Vagina (tissue), 2 donors: ENCODE data around the gene CLRN3. TPM values are rescaled to one million over a fixed set of nuclear protein-coding genes. Genes with fewer than 3 reads are reported as not detected.

ENCODE experiments used
- DNase-seq, 2 donors: peaks; one replicate each; pipeline ENCODE4 v3.0.0-alpha.2; 2017; ENCODE audit errors: extremely low spot score in 2 of 2
- H3K27ac ChIP-seq: fragments of 200-600 bp; sonication (generic); one replicate; pipeline ENCODE4 v1.5.1; 2019
- H3K27me3 ChIP-seq: fragments of 200-600 bp; sonication (generic); one replicate; pipeline ENCODE4 v1.5.1; 2019
- H3K36me3 ChIP-seq, 2 donors: fragments of 200-600 bp; sonication (generic); one replicate each; pipeline ENCODE4 v1.5.1; 2017 to 2019
- H3K4me1 ChIP-seq: fragments of 200-600 bp; sonication (generic); one replicate; pipeline ENCODE4 v1.5.1; 2019
- H3K4me3 ChIP-seq, 2 donors: fragments of 200-600 bp; sonication (generic); 1 replicate in 1 of 2; 2 replicates in 1 of 2; pipeline ENCODE4 v1.5.1; 2016 to 2019
- H3K9me3 ChIP-seq: fragments of 200-600 bp; sonication (generic); one replicate; pipeline ENCODE4 v1.5.1; 2019
- CTCF ChIP-seq, 3 experiments: fragments of 450-650 bp in 2 of 3; fragments of 200-600 bp in 1 of 3; sonication (generic) in 1 of 3; IDR thresholded peaks; one replicate each; pipeline ENCODE4 v1.5.1; 2017 to 2019; ENCODE audit warnings: antibody characterized with exemption in 3 of 3, mild to moderate bottlenecking in 2 of 3, moderate library complexity in 2 of 3
- POLR2A ChIP-seq, 2 donors: fragments of 450-650 bp; IDR thresholded peaks; one replicate each; pipeline ENCODE4 v1.6.1; 2017; ENCODE audit warnings: antibody characterized with exemption in 2 of 2, mild to moderate bottlenecking in 2 of 2, moderate library complexity in 2 of 2
- POLR2AphosphoS5 ChIP-seq, 2 donors: sonication (generic); formaldehyde crosslinking; IDR thresholded peaks; one replicate each; pipeline ENCODE4 v1.9.0; 2017; ENCODE audit warnings: antibody characterized with exemption in 2 of 2, mild to moderate bottlenecking in 2 of 2, low read depth in 1 of 2; ENCODE audit not compliant: insufficient read depth in 1 of 2
- intact Hi-C: fragments of 100-400 bp; cut with DNase I; formaldehyde crosslinking; loops from one replicate; pipeline ENCODE4 v1.15.1; 2023
- total RNA-seq: library from RNA; depleted of rRNA; stranded (reverse); fragments of >200 nt; gene quantifications from one replicate; pipeline ENCODE4 v1.2.3, GENCODE V29; 2016

CLRN3 gene
- total RNA-seq, 1 donor from 2014 or later = not detected

- Histone ChIP-seq H3K36me3 (no peaks in the 10 kb centered on the region), H3K27me3 (no peaks in the 10 kb centered on the region), H3K4me1 (no peaks in the 10 kb centered on the region), H3K4me3 (no peak overlapping the region), H3K9me3 (no peaks in the 10 kb centered on the region), H3K27ac (no peak overlapping the region)
- no peak for DNase-seq
- TF ChIP-seq POLR2AphosphoS5 (IDR thresholded peaks at IDR 0.05; ENCODE audit: insufficient read depth in 1 of 2, low read depth in 1 of 2) (no peak), POLR2A (IDR thresholded peaks at IDR 0.05) (no peak), CTCF (IDR thresholded peaks at IDR 0.05) (no peak)
- intact Hi-C loops = no loop called here
Observed at GRCh38 chr10:127852456-127852855, 40.3 kb downstream of the CLRN3 start.

GRCh38 chr10:127851661-127852194 is 41.0 kb downstream of the CLRN3 start:
- Histone ChIP-seq H3K4me1 (no peaks in the 10 kb centered on the region), H3K36me3 (no peaks in the 10 kb centered on the region), H3K27me3 (no peaks in the 10 kb centered on the region), H3K4me3 (no peak overlapping the region), H3K27ac (no peak overlapping the region), H3K9me3 (no peaks in the 10 kb centered on the region)
- DNase-seq = no peak
- TF ChIP-seq CTCF (IDR thresholded peaks at IDR 0.05) (no peak), POLR2AphosphoS5 (IDR thresholded peaks at IDR 0.05; ENCODE audit: insufficient read depth in 1 of 2, low read depth in 1 of 2) (no peak), POLR2A (IDR thresholded peaks at IDR 0.05) (no peak)
- intact Hi-C loops = no loop called here

GRCh38 chr10:127850944-127851343 is 41.8 kb downstream of the CLRN3 start:
- DNase-seq = no peak
- TF ChIP-seq POLR2A (IDR thresholded peaks at IDR 0.05) (no peak), CTCF (IDR thresholded peaks at IDR 0.05) (no peak), POLR2AphosphoS5 (IDR thresholded peaks at IDR 0.05; ENCODE audit: insufficient read depth in 1 of 2, low read depth in 1 of 2) (no peak)
- Histone ChIP-seq H3K9me3 (no peaks in the 10 kb centered on the region), H3K4me3 (no peak overlapping the region), H3K27me3 (no peaks in the 10 kb centered on the region), H3K36me3 (no peaks in the 10 kb centered on the region), H3K27ac (no peak overlapping the region), H3K4me1 (no peaks in the 10 kb centered on the region)
- intact Hi-C loops = no loop called here

GRCh38 chr10:127849921-127850320 is 42.8 kb downstream of the CLRN3 start:
- no peaks in the 10 kb centered on the region for H3K4me1 ChIP-seq
- TF ChIP-seq POLR2A (IDR thresholded peaks at IDR 0.05) = no peak
- no peaks in the 10 kb centered on the region for H3K9me3 ChIP-seq
- intact Hi-C loops = no loop called here
- no peaks in the 10 kb centered on the region for H3K27me3 ChIP-seq
- H3K27ac ChIP-seq = no peak overlapping the region
- H3K4me3 ChIP-seq = no peak overlapping the region
- H3K36me3 ChIP-seq = no peaks in the 10 kb centered on the region
- DNase-seq = no peak

- intact Hi-C loops = no loop called here
- no peaks in the 10 kb centered on the region for H3K27me3 ChIP-seq
- TF ChIP-seq CTCF (IDR thresholded peaks at IDR 0.05) (no peak), POLR2AphosphoS5 (IDR thresholded peaks at IDR 0.05; ENCODE audit: insufficient read depth in 1 of 2, low read depth in 1 of 2) (no peak), POLR2A (IDR thresholded peaks at IDR 0.05) (no peak)
- H3K4me3 ChIP-seq = no peak overlapping the region
- no peaks in the 10 kb centered on the region for H3K36me3 ChIP-seq
- H3K27ac ChIP-seq = no peak overlapping the region
- no peak for DNase-seq
- H3K4me1 ChIP-seq = no peaks in the 10 kb centered on the region
- no peaks in the 10 kb centered on the region for H3K9me3 ChIP-seq
Observed at GRCh38 chr10:127849224-127849623, 43.5 kb downstream of the CLRN3 start.
